22Rv1 (cell line): ENCODE measurements around the gene TM2D3.

ENCODE experiments used
- CTCF ChIP-seq: fragments of 450-650 bp; IDR thresholded peaks from 2 replicates; pipeline ENCODE4 v1.5.1; 2017; ENCODE audit warnings: mild to moderate bottlenecking
- ZFX ChIP-seq: fragments of 450-650 bp; IDR thresholded peaks from 2 replicates; pipeline ENCODE4 v1.6.1; 2017; ENCODE audit warnings: antibody characterized with exemption, borderline replicate concordance

DNA sequence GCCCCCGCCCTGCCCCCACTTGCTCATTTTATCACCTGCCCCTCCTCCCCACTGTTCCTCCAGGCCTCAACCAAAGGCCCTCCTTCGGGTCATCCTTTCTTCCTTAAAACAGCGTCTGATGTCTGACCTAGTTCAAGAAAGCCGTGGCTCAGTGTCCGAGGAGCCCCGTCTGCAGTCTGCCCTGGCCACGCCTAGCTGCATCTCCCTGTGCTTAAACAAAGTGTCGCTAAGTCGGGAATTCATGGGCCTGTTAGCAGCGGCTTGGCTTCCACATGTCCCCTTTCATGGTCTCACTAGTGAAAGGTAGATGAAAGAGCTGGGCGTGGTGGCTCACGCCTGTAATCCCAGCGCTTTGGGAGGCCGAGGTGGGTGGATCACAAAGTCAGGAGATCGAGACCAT lies 41.2 kb downstream of the TM2D3 start:
- TF ChIP-seq CTCF, result no peak
- TF ChIP-seq ZFX, result no peak
